ENCODE results near the gene IGFBP4.

Gene IGFBP4

DNA sequence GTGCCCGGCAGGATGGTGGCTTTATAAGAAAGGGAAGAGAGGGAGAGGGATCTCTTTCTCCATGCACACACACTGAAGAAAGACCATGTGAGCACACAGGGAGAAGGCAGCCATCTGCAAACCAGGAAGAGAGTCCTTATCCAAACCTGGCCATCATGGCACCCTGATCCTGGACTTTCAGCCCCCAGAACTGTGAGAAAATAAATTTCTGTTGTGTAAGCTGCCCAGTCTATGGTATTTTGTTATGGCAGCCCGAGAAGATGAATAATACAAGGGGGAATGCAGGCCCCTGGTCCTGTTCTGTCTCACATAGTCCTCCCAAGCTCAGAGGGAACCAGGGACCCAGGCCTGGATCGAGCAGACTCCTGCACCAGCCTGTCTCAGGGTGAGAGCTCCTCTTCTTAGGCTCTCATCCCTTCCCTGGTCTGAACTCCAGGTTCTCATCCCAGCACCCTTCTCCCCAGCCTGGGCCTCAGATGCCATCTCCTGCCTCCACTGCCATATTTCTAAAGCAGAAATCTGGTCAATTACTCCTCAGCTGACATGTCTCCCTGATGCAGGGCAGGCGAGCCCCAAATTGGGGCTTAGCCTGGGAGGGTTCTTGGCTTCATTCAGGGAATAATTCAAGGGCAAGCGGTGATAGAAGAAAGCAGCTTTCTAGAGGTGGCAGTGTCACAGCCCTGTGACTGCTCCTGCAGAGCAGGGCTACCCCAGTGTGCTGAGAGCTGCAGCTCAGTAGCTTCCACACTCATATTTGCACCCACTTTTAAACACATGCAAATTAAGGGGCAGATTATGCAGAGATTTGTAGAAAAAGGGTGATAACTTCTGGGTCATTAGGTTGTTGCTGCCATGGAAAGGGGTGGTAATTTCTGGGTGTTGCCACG, 28.8 kb downstream of the IGFBP4 start:
- no peak for DNase-seq (ENCODE audit: low spot score)

DNA sequence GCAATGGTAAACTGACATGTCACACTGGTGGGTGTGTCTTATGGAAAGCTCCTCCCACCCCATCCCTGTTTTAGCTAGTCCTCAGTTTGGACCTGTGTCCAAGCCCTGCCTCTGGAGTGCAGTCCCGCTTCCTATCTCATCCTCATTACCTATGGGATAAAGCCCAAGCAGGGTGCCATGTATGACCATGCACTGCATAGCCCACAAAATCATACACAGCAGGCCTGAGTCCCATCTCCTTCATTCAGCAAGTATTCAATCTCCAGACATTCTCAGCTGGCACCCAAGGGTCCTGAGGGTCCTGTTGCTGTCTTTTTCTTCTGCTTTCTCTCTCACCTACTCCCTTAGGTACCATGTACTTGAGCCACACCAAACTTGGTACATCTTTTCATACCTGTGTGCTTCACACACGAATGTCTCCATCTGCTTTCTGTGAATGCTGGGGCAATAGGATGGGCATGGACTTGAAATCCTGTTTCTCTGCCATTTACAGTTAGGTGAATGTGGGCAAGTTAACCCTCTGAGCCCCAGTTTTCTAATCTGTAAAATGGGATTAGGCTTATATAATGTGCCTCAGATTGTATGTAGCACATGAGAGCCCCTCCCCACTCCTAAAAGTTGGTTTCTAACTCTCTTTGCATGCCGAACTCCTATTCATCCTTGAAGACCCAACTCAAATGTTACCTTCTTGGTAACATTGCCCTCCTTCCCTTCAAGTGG, 29.6 kb downstream of the IGFBP4 start:
- no peak for DNase-seq (ENCODE audit: low spot score)

DNA sequence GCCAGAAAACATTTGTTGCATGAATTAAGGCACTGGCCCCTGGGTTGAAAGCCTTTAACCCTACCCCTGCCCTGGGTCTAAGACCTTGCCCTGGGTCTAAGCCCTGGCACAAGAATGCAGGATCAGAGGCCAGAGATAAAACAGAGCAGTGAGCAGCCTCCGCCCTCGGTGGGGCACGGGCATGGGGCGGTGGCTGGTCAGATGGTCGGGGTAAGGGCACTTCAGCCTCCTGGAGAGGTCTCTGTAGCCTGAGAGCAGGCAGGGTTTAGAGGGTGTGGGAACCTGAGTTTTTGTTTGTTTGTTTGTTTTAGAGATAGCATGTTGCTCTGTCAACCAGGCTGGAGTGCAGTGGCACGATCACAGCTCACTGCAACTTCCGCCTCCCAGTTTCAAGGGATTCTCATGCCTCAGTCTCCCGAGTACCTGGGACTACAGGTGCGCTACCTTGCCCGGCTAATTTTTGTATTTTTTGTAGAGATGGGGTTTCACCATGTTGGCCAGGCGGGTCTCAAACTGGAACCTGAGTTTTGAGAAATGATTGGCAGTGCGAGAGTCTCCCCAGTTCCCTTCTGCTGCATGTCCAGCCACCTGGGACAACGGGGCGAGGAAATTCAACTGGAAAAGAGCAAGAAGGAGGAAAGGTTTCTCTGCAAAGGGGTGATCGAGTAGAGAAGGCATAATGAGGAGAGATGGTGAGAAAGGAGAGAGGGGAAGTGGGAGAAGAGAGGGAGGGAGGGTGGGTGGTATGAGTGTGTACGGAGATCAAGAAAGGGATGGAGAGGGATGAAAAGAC, 30.5 kb downstream of the IGFBP4 start:
- no peak for DNase-seq (ENCODE audit: low spot score)

DNA sequence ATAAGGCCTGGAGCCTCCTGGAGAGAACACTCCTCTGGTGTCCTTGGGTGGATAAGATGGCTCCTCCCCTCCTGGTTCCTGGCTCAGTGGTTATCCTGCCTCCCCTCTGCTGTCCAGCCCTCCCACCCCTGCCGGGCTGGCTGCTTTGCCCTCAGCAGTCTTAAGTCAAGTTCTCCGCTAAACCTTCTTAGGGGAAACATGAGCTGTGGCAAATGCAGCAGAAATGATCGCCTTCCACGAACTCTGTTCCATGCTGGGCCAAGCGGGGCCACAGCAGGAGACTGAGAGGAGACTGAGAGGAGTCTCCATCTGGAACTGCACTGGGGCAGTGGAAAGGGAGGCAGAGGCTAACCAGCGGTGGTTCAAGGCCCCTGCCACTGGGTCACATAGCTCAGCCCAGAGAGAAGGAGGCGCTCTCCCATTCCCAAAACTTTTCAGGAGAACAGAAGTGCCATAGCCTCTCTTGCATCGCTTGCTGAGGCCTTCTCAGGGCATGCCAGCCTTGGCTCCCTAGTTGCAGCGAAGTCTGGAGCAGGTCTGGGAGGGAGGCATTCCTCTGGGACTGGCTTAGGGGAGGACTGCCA, 31.3 kb downstream of the IGFBP4 start:
- no peak for DNase-seq (ENCODE audit: low spot score)

DNA sequence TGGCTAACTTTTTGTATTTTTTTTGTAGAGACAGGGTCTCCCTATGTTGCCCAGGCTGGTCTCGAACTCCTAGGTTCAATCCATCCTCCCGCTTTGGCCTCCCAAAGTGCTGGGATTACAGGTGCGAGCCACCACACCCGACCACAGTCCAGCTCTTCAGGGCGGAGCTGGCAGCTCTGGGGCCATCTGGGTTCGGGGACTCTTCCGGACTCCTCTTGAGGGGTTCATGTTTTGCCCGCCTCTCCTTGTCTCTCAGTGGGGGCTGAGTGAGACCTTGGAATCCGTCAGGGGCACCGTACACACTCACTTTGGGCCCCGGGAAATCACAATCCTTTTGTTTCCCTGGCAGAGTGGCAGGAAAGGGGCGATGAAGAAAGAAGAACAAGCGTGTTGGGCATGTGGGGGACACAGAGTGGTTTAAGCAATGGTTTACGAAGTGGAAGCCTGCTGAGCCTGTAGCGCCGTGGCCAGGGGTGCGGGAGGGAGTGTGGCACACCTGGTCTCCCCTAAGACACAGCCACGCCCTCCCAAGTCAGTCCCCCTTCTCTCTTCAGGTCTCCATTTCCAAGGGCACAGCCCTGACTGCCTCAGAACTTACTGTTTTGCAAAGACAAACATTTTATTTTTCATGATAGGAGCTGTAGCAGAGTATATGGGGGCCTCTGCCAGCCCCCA, 32.1 kb downstream of the IGFBP4 start:
- no peak for DNase-seq (ENCODE audit: low spot score)

DNA sequence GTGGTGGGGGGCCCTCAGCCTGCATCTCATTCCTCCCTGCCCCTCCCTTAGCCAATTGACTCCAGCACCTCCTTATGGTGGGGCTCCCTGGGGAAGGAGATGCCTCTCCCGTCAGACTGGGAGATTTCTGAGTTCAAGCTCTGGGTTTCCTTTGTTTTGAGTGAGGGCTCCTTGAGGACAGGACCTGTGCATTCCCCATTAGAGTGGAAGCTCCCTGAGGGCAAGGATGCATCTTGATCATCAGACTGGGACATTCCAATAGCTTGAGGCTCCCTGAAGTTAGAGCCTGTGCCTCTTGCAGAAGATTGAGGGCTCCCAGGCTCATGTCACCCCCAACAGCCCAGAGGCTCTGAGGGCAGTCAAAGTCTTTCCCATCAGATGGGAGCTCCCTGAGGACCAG, 34.5 kb downstream of the IGFBP4 start:
- no peak for DNase-seq (ENCODE audit: low spot score)

DNA sequence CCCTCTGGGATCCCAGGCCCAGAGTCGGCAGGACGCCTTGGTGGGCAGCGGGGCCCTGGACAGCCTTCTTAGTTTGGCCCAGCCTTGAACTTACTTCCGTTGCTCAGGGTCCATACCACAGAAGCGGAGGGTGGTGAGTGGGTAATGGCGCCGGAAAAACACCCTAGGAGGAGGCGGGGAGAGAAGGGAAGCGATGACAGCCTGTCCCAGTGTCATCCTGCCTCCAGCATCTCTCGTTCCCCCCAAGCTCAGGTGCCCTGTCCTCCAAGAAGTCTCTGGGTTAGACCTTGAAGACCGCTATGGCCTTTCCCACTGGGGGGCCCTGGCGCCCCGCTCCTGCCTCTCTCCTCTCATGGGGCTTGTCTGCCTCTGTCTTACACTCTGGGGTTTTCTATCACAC, 35.2 kb downstream of the IGFBP4 start:
- no peak for DNase-seq (ENCODE audit: low spot score)

DNA sequence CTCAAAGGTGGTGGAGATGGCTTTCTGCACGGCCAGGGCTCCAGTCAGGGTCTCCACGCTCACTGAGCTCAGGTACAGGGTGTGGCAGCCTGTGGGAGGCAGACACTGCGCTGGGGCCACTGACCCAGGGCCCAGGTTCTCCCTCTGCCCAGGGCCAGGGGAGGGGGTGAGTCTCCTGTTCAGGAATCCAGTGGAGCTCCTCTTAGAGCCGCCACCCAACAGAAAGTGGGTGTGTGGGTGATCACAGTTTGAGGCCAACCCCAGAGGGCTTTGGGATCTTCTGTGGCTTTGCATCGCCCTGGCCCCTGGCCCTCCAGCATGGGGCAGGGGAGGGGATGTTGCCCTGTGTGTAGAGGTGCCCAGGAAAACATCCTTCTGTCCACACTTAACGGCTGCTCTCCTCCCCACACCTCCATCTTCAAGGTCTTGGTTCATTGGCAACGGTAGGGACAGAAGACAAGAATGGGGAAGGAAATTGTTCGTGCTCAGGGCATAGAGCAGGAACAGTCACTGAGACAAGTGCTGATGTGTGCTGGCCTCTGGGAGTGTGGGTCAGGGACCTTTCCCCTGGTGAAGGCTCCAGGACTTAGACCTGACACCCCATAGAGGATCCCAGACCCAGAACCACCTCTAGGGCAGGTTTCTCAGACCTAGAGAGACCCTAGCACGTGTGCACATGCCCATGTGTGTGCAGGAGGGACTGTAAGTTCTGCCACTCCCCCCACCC, 36.7 kb downstream of the IGFBP4 start:
- no peak for DNase-seq (ENCODE audit: low spot score)

DNA sequence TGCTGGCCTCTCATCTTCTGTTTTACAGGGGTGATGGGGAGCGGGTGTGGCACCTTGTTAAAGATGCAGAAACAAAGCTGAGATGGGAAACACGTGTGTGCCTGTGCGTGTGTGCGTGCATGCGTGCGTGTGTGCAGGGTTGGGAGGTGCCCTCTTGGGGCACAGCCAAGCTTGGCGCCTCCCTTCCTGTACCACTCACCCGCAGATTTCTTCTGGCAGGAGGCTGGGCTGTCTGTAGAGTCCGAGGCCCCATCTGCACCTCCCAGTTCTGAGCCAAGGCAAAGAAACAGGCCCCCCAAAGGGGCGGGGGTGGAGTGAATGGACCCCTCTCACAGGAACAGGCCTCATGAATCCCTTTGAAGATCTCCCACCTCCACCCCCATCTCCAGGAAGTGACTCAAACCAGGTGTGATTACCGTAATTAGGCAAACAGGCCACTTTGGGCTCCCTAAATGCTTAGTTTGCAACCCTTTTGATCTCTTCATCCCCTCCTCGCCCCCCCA, 37.3 kb downstream of the IGFBP4 start:
- no peak for DNase-seq (ENCODE audit: low spot score)

DNA sequence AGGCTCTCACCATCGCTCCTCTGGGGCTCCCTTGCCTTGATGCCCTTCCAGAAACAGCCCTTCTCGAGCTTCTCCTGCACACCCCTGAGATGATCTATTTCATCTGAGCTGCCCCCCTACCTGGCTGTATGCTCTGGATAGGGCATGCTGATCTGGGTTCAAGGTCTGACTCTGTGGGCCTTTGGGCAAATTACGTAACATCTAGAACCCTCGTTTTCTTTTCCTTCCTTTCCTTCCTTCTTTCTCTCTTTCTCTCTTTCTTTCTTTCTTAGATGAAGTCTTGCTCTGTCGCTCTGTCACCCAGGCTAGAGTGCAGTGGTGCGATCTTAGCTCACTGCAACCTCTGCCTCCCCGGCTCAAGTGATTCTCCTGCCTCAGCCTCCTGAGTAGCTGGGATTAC, 37.9 kb downstream of the IGFBP4 start:
- no peak for DNase-seq (ENCODE audit: low spot score)

DNA sequence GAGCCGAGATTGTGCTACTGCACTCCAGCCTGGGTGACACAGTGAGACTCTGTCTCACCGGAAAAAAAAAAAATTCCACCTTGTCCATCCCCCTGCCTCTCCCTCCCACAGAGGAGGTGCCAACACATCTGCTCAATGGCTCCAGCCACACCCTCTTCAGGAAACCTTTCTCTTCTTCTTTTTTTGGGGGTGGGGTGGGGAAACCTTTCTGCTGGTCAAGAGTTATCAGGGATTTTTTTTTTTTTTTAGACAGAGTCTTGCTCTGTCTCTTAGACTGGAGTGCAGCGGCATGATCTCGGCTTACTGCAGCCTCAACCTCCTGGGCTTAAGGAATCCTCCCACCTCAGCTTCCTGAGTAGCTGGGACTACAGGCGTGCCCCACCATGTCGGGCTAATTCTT, 39.5 kb downstream of the IGFBP4 start:
- DNase-seq (ENCODE audit: low spot score) = no peak

DNA sequence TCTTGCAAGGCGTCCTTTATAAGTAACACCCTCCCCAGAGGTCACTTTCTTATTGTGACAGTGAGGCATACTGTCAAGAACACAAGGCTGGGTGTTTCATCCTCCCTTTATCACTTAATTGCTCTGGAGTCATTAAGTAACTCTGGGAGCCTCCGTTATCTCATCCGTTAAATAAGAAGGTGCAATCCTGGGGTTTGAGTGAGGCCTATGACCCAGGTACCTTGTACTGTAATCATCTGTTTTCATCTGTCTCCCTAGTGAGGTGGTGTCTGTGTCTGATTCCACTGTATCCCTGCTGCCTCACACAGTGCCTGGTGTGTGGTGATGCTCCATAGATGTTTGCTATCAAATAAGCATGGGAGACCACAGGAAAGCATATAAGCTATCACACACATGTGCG, 40.4 kb downstream of the IGFBP4 start:
- DNase-seq (ENCODE audit: low spot score) = no peak

DNA sequence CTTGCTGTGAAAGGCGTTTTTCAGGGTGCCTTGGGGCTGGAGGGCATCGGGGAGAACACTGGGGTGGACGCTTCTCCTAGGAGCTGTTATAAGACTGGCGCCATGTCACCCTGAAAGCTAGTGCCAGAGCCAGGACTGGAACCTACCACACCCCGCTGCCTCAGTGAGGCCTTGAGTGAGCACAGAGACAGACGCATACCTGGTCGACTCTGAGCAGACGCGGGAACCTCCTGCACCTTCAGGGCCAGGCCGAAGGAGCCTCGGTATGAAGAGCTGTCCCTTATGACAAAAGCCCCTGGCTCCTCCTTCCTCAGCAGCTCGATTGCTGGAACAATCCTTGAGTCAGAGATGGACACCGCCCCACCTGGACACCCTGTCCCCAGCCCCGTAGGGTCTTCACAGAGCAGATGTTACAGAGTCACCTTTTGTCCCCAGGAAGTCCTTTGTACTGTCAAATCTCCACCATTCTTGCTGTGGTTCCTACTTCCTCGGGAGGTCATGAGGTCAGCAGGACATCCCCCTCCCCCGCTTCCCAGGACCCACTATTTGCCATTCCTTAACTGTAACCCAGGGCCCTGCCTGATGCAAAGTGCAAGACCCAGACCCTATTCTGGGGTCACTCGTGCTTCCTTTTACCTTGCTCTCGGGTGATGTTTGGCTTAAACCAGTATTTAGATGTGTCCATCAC, 41.2 kb downstream of the IGFBP4 start:
- DNase-seq (ENCODE audit: low spot score) = no peak

DNA sequence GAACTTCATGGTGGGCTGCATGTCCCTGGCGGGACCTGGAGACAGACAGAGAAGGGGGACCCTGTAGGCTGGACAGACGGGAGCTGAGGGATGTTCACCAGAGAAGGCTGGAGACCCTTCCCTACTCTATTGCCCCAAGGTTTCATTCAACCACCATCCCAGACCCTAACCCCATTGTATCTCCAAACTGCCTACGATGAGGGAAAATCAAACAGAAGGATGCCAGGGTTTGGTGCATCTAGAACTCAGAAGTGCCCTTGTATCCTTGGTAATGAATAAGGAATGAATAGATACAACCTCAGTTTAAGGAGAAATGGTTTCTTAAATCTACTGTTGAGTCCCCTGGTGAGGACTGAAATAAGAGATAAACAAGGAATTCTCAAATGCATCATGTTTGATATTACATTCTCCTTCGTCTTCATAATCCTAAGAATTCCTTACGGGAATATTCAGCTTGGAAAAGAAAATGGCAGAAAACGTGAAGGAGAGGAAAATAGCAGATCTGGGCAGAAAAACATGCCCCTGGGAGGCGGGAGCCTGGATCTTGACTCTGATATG, 41.8 kb downstream of the IGFBP4 start:
- no peak for DNase-seq (ENCODE audit: low spot score)

DNA sequence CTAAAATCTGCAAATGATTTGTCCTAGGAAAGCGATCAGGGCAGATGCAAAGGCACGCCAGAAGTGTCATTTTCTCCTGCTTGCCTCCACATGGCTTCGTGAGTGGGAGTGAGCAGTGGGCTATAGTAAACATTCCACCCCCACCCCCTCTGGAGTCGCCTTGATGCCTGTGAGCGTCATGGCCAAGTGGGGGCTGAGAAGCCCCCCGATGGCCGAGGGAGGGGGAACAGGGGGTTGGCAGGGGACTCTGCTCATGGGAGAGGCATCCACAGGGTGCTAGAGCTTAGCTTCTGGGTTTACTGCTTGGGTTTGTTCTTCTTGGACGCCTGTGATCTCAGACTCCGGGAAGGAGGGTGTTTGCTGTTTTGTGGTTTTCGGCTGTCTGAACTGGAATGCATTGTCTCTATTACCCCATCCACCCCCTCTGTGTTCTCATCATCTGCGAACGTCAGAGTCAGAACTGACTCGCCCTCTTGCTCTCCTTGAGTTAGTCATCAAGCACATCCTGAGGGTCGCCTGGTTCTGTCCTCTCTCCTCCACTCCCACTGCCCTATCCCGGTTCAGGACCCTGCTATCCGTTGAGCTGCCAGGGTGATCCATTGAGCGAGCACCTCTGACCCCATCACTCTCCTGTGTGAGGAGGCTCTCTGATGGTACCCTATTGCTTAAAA, 42.7 kb downstream of the IGFBP4 start:
- DNase-seq (ENCODE audit: low spot score) = no peak

DNA sequence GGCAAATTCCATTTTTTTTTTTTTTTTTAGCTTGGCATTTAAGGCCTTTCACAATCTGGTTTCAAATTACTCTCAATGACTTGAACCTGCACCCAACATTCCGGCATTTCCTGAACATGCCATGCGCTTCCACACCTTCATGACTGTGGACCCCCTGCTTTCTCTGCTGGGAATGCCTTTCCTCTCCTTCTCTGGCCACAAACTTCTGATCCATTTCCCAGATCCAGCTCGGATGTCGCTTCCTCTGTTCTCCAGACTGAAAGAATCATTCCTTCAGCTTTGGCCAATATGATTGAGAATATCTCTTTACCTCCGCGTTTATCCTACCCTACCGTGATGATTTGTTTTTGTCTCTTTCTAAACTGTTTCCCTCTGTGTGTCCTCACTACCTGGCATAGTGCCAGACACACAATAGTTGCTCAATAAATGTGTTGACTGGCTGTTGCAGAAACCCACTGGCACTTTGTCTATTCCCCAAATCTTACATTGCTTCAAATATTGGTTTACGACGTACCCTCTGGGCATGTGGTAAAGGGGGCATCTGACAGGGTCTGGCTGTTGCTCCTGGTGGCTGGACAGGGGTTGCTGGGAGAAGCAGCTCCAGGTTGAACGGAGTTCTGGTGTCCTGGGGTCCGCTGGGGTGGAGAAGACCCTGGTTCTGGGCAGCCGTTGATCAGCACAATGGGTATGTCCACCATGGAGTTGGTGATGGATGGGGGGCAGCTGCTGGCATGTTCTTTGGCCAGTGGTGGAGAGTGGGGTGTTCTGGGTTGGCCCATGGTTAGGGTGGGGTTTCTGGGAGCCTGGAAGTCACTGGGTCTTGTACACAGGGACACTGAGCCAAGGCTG, 43.5 kb downstream of the IGFBP4 start:
- no peak for DNase-seq (ENCODE audit: low spot score)

DNA sequence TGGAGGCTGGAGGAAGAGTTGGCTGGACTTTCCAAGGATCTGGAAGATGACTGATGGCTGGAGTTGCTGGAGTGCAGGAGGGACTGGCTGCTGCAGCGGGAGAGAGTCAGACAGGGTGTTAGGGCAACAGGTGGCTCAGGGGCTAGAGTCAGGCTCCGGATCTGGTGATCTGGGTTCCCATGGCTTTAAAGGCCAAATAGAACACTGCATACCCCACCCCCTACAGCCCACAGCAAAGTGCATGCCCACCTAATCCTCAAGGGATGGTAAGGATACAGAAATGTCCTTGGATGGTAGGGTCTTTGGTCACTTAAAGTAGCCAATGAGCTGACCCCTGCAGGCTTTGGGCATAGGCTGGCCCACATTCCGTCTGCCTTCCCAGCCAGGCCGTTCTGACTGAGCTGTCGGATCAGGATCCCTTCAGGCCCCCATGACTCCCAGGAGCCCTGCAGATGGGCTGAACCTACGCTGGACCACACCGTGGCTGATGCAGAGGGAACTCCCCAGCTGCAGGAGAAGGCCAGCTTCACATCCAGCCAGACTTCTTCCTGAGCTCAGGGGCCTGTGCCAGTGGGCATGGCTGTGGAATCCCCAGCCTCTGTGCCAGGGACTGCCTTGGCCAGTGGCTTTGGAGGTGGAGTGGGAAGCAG, 44.2 kb downstream of the IGFBP4 start:
- no peak for DNase-seq (ENCODE audit: low spot score)

DNA sequence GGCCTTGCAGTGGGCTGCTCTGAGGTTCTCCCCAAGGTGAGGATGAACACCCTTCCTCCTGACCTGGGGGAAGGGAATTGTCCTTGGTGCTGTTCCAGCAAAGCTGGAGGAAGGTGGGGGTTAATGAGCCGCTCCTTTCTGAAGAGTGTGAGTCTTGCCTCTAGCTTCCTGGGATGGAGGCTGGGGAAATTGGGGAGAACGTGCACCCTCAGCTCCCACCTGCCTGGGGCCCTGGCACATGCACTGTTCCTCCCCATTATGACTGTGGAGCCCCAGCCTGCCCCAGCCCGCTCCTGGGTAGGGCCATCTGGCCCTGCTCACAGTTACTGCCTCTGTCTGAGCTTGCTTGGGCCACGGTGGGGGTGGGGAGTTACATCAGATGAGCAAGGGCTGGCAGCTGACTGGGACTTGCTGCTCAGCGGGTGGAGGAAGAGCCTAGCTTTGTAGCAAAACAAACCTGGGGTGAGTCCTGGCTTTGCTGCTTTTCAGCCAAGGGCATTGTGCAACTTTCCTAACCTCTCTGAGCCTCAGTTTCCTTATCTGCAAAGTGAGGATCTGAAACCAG, 47.1 kb downstream of the IGFBP4 start:
- DNase-seq (ENCODE audit: low spot score) = no peak
